ENCODE results near the gene OTOP2.

DNA sequence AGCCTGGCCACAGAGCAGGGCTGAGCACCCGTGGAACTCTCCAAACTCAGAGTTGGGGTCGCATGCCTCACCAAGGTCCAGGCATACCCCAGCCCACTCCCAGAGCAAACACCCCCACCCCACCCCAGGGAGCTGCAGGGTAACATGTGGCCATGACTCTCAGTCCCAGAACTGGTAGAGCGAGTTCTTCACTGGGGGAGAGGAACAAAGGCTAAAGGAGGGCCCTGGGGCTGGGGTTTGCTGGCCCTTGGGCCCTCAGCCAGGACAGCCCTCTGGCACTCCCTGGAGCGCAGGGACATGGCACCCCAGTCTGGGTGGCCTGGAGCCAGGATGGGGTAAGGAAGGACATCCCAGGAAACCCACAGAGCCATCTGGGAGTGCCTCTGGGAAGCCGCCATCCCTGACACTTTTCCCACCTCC, 44.3 kb downstream of the OTOP2 start:
- TF ChIP-seq EZH2 (IDR thresholded peaks at IDR 0.05; ENCODE audit: low read length, unreplicated experiment) = no peak
- TF ChIP-seq, protein P1, sequence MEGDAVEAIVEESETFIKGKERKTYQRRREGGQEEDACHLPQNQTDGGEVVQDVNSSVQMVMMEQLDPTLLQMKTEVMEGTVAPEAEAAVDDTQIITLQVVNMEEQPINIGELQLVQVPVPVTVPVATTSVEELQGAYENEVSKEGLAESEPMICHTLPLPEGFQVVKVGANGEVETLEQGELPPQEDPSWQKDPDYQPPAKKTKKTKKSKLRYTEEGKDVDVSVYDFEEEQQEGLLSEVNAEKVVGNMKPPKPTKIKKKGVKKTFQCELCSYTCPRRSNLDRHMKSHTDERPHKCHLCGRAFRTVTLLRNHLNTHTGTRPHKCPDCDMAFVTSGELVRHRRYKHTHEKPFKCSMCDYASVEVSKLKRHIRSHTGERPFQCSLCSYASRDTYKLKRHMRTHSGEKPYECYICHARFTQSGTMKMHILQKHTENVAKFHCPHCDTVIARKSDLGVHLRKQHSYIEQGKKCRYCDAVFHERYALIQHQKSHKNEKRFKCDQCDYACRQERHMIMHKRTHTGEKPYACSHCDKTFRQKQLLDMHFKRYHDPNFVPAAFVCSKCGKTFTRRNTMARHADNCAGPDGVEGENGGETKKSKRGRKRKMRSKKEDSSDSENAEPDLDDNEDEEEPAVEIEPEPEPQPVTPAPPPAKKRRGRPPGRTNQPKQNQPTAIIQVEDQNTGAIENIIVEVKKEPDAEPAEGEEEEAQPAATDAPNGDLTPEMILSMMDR (conservative IDR thresholded peaks at IDR 0.05; ENCODE audit: low read depth, low read length) = no peak

Measured in PC-3 (cell line).